Panc1 (cell line): ENCODE results near the gene DHODH. TPM values are rescaled to one million over a fixed set of nuclear protein-coding genes. Genes with fewer than 3 reads are reported as not detected.
"Not testable (repeated sequence)": the region's sequence is repeated elsewhere in the genome, so short reads cannot be mapped to it uniquely, and the experiment has no call there.

Experiments used
- ATAC-seq: fragments of 200-7000 bp; cut with Tn5 transposase; 2 replicates; pipeline ENCODE4 v1.9.1; 2020; ENCODE audit warnings: mild to moderate bottlenecking, moderate library complexity
- BruUV-seq: library from RNA; stranded (reverse); fragments of 400-500 nt; replicated peaks from 2 replicates; lab custom pipeline; 2021; lab: Mats Ljungman, UMichigan
- CTCF ChIA-PET: fragments of 300-600 bp; sonication (Branson Sonifier 250); formaldehyde crosslinking; loops from one replicate; lab custom pipeline; 2022; ENCODE audit warnings: antibody characterized with exemption; lab: Charles Lee
- POLR2A ChIA-PET: fragments of 300-600 bp; sonication (Branson Sonifier 250); formaldehyde crosslinking; loops from one replicate; lab custom pipeline; 2022; ENCODE audit warnings: antibody characterized with exemption; lab: Charles Lee
- DNase-seq: peaks from one replicate; pipeline ENCODE4 v3.0.0-alpha.2; 2010; ENCODE audit warnings: low read depth, low spot score
- H3K27ac ChIP-seq: 2 replicates; pipeline ENCODE4 v1.5.1; 2011; ENCODE audit warnings: mild to moderate bottlenecking, low read length, inconsistent platforms
- H3K27me3 ChIP-seq: fragments of 200-500 bp; sonication (Bioruptor generic); 2 replicates; pipeline ENCODE4 v1.6.0; 2014; ENCODE audit warnings: low read length, inconsistent platforms; ENCODE audit not compliant: control insufficient read depth, insufficient read depth
- H3K36me3 ChIP-seq: fragments of 200-500 bp; sonication (Bioruptor generic); 2 replicates; pipeline ENCODE4 v1.5.1; 2014; ENCODE audit warnings: inconsistent platforms, mild to moderate bottlenecking, low read length, moderate library complexity; ENCODE audit not compliant: control insufficient read depth, insufficient read depth
- H3K4me1 ChIP-seq: 2 replicates; pipeline ENCODE4 v1.5.1; 2011; ENCODE audit warnings: inconsistent platforms, mild to moderate bottlenecking, low read length, moderate library complexity; ENCODE audit not compliant: control insufficient read depth, insufficient read depth
- H3K4me3 ChIP-seq, 2 experiments: 2 replicates each; pipeline ENCODE4 v1.5.1; 2011 to 2012; ENCODE audit warnings: low read depth in 2 of 2, low read length in 2 of 2, mild to moderate bottlenecking in 2 of 2, inconsistent platforms in 1 of 2, moderate library complexity in 1 of 2
- H3K9me3 ChIP-seq: fragments of 200-500 bp; sonication (Bioruptor generic); 2 replicates; pipeline ENCODE4 v1.5.1; 2014; ENCODE audit warnings: low read depth, mild to moderate bottlenecking, inconsistent platforms, low read length, moderate library complexity; ENCODE audit not compliant: control insufficient read depth, insufficient read depth
- POLR2AphosphoS5 ChIP-seq: IDR thresholded peaks from 2 replicates; pipeline ENCODE4 v1.6.1; 2012; ENCODE audit warnings: mild to moderate bottlenecking, low read depth, low read length, moderate library complexity
- SIN3A ChIP-seq: IDR thresholded peaks from 2 replicates; pipeline ENCODE4 v1.6.1; 2012; ENCODE audit warnings: low read depth, mild to moderate bottlenecking, low read length, moderate library complexity, borderline replicate concordance; ENCODE audit not compliant: insufficient read depth
- TCF7L2 ChIP-seq: IDR thresholded peaks from 2 replicates; pipeline ENCODE4 v1.6.1; 2011; ENCODE audit warnings: mild to moderate bottlenecking, low read depth, low read length, inconsistent platforms
- in situ Hi-C: cut with HindIII; loops from 2 replicates; pipeline ENCODE4 v1.10.0; 2016; ENCODE audit warnings: low sequenced_read_pairs, low pct_unique_long_range_greater_than_20kb
- intact Hi-C: fragments of 100-400 bp; cut with micrococcal nuclease; formaldehyde crosslinking; loops from one replicate; pipeline ENCODE4 v1.10.0; 2022; ENCODE audit not compliant: unreplicated experiment
- total RNA-seq: library from RNA; stranded (reverse); gene quantifications from one replicate; pipeline ENCODE4 v1.2.1, GENCODE V29; 2021; ENCODE audit not compliant: unreplicated experiment
- TF ChIP-seq, protein P1 (sequence below): fragments of 450-650 bp; IDR thresholded peaks from 2 replicates; pipeline ENCODE4 v1.5.1; 2017; ENCODE audit warnings: mild to moderate bottlenecking
- TF ChIP-seq, protein P2 (sequence below), 2 experiments: IDR thresholded peaks; 2 replicates each; pipeline ENCODE4 v1.6.1; 2011 to 2012; ENCODE audit warnings: low read depth in 2 of 2, control low read depth in 1 of 2, low read length in 1 of 2, mild to moderate bottlenecking in 1 of 2, moderate library complexity in 1 of 2; ENCODE audit not compliant: insufficient read depth in 1 of 2

Gene DHODH
- total RNA-seq, 1 experiment from 2014 or later: 8.9 TPM

DNA sequence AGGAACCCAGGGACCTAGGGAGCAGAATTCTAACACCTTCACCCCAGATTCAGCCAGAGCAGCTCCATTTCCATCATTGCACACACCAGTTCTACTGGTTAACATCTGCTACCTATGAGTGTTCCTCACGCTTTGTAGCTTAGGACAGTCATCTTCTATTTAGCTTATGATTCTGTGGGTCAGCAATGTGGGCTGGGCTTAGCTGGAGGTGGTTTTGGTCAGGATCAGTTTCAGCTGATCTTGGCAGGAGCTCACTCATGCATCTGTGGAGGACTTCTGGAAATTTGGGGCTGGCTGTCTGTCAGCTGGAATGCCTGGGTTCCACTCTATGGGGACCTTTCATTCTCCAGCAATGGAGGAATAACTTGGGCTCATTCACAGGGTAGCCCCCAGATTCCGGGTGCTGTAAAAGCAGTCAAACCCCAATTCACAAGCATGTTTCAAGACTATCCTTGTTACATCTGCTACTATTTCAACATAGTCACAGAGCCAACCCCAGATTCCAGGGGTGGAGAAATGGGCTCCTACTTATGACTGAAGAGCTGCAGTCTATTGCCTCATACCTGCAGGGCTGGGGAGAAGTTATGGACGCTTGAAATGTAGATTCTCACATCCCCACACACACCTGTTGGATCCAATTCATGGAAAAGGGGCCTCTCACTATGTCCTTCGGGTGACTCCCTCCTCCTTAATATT is 42.4 kb downstream of the DHODH start:
- no peak overlapping the region for H3K27ac ChIP-seq
- intact Hi-C loops (no loop called here), in situ Hi-C loops (no loop called here)
- TF ChIP-seq, protein P1, sequence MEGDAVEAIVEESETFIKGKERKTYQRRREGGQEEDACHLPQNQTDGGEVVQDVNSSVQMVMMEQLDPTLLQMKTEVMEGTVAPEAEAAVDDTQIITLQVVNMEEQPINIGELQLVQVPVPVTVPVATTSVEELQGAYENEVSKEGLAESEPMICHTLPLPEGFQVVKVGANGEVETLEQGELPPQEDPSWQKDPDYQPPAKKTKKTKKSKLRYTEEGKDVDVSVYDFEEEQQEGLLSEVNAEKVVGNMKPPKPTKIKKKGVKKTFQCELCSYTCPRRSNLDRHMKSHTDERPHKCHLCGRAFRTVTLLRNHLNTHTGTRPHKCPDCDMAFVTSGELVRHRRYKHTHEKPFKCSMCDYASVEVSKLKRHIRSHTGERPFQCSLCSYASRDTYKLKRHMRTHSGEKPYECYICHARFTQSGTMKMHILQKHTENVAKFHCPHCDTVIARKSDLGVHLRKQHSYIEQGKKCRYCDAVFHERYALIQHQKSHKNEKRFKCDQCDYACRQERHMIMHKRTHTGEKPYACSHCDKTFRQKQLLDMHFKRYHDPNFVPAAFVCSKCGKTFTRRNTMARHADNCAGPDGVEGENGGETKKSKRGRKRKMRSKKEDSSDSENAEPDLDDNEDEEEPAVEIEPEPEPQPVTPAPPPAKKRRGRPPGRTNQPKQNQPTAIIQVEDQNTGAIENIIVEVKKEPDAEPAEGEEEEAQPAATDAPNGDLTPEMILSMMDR: no peak
- no peak for TF ChIP-seq TCF7L2
- no peak for TF ChIP-seq SIN3A
- TF ChIP-seq POLR2AphosphoS5: no peak
- TF ChIP-seq, protein P2, sequence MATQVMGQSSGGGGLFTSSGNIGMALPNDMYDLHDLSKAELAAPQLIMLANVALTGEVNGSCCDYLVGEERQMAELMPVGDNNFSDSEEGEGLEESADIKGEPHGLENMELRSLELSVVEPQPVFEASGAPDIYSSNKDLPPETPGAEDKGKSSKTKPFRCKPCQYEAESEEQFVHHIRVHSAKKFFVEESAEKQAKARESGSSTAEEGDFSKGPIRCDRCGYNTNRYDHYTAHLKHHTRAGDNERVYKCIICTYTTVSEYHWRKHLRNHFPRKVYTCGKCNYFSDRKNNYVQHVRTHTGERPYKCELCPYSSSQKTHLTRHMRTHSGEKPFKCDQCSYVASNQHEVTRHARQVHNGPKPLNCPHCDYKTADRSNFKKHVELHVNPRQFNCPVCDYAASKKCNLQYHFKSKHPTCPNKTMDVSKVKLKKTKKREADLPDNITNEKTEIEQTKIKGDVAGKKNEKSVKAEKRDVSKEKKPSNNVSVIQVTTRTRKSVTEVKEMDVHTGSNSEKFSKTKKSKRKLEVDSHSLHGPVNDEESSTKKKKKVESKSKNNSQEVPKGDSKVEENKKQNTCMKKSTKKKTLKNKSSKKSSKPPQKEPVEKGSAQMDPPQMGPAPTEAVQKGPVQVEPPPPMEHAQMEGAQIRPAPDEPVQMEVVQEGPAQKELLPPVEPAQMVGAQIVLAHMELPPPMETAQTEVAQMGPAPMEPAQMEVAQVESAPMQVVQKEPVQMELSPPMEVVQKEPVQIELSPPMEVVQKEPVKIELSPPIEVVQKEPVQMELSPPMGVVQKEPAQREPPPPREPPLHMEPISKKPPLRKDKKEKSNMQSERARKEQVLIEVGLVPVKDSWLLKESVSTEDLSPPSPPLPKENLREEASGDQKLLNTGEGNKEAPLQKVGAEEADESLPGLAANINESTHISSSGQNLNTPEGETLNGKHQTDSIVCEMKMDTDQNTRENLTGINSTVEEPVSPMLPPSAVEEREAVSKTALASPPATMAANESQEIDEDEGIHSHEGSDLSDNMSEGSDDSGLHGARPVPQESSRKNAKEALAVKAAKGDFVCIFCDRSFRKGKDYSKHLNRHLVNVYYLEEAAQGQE (IDR thresholded peaks at IDR 0.05; ENCODE audit: insufficient read depth in 1 of 2, low read depth in 2 of 2, low read length in 1 of 2): no peak
- H3K4me1 ChIP-seq: no peaks in the 10 kb centered on the region
- ChIA-PET CTCF (no interaction called here), POLR2A (interaction anchor here (0.6 kb wide), 1 partner anchor 1035 kb away, joined by 3 read pairs; no protein-coding TSS in a partner anchor)
- DNase-seq (no peak), ATAC-seq (no peak)
- no TSS peak for BruUV-seq
- no peak overlapping the region for H3K4me3 ChIP-seq
- peaks cover 6% of the 10 kb centered on the region for H3K27me3 ChIP-seq
- H3K9me3 ChIP-seq: no peaks in the 10 kb centered on the region
- H3K36me3 ChIP-seq: no peaks in the 10 kb centered on the region

DNA sequence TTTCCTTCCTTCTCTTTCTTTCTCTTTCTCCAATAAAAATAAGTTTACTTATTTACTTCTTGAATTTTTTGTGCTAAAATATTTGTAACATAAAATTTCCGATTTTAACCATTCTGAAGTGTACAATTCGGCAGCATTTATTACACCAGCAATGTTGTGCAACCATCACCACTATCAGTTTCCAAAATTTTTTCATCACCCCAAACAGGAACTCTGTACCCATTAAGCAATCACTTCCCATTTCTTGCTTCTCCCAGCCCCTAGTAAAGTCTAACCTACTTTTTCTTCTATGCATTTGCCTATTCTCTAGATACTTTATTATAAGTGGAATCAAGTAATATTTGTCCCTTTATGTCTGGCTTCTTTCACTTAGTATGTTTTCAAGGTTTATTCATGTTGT is 43.3 kb downstream of the DHODH start:
- in situ Hi-C loops (no loop called here), intact Hi-C loops (no loop called here)
- TF ChIP-seq, protein P1: no peak
- no peak for TF ChIP-seq TCF7L2
- TF ChIP-seq, protein P2 (IDR thresholded peaks at IDR 0.05; ENCODE audit: insufficient read depth in 1 of 2, low read depth in 2 of 2, low read length in 1 of 2): no peak
- TF ChIP-seq SIN3A: no peak
- no peak for TF ChIP-seq POLR2AphosphoS5
- CTCF ChIA-PET: no interaction called here
- Histone ChIP-seq H3K27ac (no peak overlapping the region), H3K9me3 (no peaks in the 10 kb centered on the region), H3K4me1 (no peaks in the 10 kb centered on the region), H3K36me3 (no peaks in the 10 kb centered on the region), H3K27me3 (peaks cover 6% of the 10 kb centered on the region), H3K4me3 (no peak overlapping the region)
- POLR2A ChIA-PET: no interaction called here
- no TSS peak for BruUV-seq
- DNase-seq (no peak), ATAC-seq (no peak)

DNA sequence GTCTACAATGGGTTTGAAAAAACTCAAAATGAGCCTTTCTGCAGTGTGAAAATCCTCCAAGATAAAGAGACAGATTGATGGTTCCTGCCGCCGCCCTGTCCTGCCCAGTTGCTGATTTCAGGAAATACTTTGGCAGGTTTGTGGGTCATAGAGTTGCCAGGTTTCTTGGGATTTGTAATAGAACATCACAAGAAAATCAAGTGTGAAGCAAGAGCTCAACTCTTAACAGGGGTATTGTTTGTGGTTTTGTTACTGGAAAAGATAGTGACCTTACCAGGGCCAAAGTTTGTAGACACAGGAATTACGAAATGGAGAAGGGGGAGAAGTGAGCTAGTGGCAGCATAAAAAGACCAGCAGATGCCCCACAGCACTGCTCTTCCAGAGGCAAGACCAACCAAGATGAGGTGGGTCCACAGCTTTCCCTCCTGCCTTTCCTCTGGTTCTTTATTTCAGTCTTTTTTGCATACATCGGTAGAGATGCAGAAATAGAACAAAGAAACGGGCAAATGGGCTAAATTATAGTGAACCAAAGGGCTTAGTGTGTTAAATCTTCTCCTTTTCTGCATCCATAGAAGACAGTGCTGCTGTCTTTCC is 45.8 kb downstream of the DHODH start, which contains the start of gene HP:
Gene HP (plus strand): TSS at position 252 of the 594 bp plus-strand sequence. CDS start 148 bp downstream, at position 400.
- ATAC-seq, H3K27ac ChIP-seq, H3K36me3 ChIP-seq, H3K4me3 ChIP-seq, intact Hi-C loops, POLR2A ChIA-PET, CTCF ChIA-PET, H3K4me1 ChIP-seq, H3K9me3 ChIP-seq, in situ Hi-C loops, H3K27me3 ChIP-seq, BruUV-seq, DNase-seq: not testable (repeated sequence)
